Kidney (tissue), 14 donors: ENCODE data around the gene KRTAP4-11. TPM values are rescaled to one million over a fixed set of nuclear protein-coding genes. Genes with fewer than 3 reads are reported as not detected.
"Not testable (repeated sequence)": the region's sequence is repeated elsewhere in the genome, so short reads cannot be mapped to it uniquely, and the experiment has no call there.

Source experiments
- DNase-seq, 5 donors: peaks; one replicate each; pipeline ENCODE4 v3.0.0-alpha.2; 2013 to 2020
- FAIRE-seq: peaks from 2 replicates; lab custom pipeline; 2012; peaks lifted over from hg19 to GRCh38; lab: Jason Lieb, UNC
- H3K27ac ChIP-seq, 2 donors: one replicate each; pipeline ENCODE4 v1.7.0; 2013; ENCODE audit warnings: low read depth in 2 of 2, low read length in 2 of 2, inconsistent platforms in 1 of 2
- H3K27me3 ChIP-seq: one replicate; pipeline ENCODE4 v1.7.1; 2013; ENCODE audit warnings: low read length, inconsistent platforms; ENCODE audit not compliant: control insufficient read depth, insufficient read depth
- H3K36me3 ChIP-seq, 3 donors: one replicate each; pipeline versions ENCODE4 v1.7.0 to v1.7.1; 2013; ENCODE audit warnings: low read length in 3 of 3, control low read depth in 1 of 3, inconsistent platforms in 1 of 3; ENCODE audit not compliant: insufficient read depth in 3 of 3, control insufficient read depth in 2 of 3
- H3K4me1 ChIP-seq, 3 donors: one replicate each; pipeline versions ENCODE4 v1.7.0 to v1.7.1; 2013; ENCODE audit warnings: low read length in 3 of 3, inconsistent platforms in 1 of 3, low read depth in 1 of 3; ENCODE audit not compliant: control insufficient read depth in 2 of 3, insufficient read depth in 2 of 3
- H3K4me3 ChIP-seq, 3 donors: one replicate each; pipeline versions ENCODE4 v1.7.0 to v1.8.1; 2013; ENCODE audit warnings: low read length in 3 of 3, control low read depth in 1 of 3, inconsistent platforms in 1 of 3
- H3K9ac ChIP-seq, 3 donors: one replicate each; pipeline versions ENCODE4 v1.7.0 to v1.7.1; 2013; ENCODE audit warnings: low read length in 3 of 3, control low read depth in 1 of 3, inconsistent platforms in 1 of 3
- H3K9me3 ChIP-seq, 3 donors: one replicate each; pipeline versions ENCODE4 v1.7.0 to v1.7.1; 2013; ENCODE audit warnings: low read length in 3 of 3, control low read depth in 1 of 3, inconsistent platforms in 1 of 3; ENCODE audit not compliant: control insufficient read depth in 2 of 3, insufficient read depth in 1 of 3
- intact Hi-C: fragments of 100-400 bp; cut with DNase I; formaldehyde crosslinking; loops from one replicate; pipeline ENCODE4 v1.11.1; 2022
- polyA plus RNA-seq: library from polyadenylated mRNA; stranded (reverse); fragments of 350-450 nt; fragmentation: Illumina TruSeq; extraction: RNeasy Lipid Tissue Mini Kit (QIAGEN cat#74804); gene quantifications from one replicate; pipeline ENCODE4 v1.2.3, GENCODE V29; 2014; ENCODE audit warnings: low read depth, low replicate concordance; ENCODE audit not compliant: insufficient read depth
- total RNA-seq: library from RNA; stranded (reverse); fragmentation: NEBNext Ultra II Directional; extraction: Animal tissue kit (Norgen Biotek cat#: 25700); gene quantifications from one replicate; pipeline ENCODE4 v1.2.1, GENCODE V29; 2021
- TF ChIP-seq, protein P1 (sequence below): IDR thresholded peaks from 3 replicates; pipeline ENCODE4 v1.5.1; 2012; ENCODE audit warnings: mild to moderate bottlenecking, moderate library complexity, borderline replicate concordance; ENCODE audit not compliant: insufficient read depth; ENCODE audit errors: extremely low read depth
- donor health status: control.
- donor health status: control.
- donor health status: control.
- donor health status: control.
- donor health status: control.
- donor health status: DM: yes; HTN: yes; CAD: no.
- donor health status: Normal renal cell carcinoma (clear cell type).

The KRTAP4-11 gene
- total and polyA plus RNA-seq, 2 donors from 2014 or later, result not detected

- H3K27me3 ChIP-seq, H3K4me3 ChIP-seq, H3K4me1 ChIP-seq, H3K9me3 ChIP-seq, FAIRE-seq, H3K9ac ChIP-seq, DNase-seq, intact Hi-C loops, H3K36me3 ChIP-seq, H3K27ac ChIP-seq: not testable (repeated sequence)
These were observed 5.3 kb upstream of the KRTAP4-11 start for GRCh38 chr17:41123292-41123990.

DNA sequence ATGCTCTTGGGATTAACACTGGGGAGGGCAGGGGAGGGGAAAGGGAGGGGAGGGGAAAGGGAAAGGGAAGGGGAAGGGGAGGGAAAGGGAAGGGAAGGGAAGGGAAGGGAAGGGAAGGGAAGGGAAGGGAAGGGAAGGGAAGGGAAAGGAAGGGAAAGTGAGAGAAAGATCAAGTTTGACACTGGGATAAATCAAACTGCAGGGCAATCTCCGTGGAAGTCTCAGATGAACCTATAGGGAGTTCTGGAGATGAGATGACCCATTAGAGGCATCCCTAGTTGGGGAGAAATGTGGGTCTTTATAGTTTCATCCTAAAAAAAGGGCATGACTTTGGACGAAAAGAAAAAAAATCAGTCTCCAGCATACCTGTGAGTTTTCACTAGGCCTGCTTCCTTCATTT, 3.6 kb upstream of the KRTAP4-11 start:
- no peaks in the 10 kb centered on the region for H3K9me3 ChIP-seq
- H3K9ac ChIP-seq, result no peak overlapping the region
- H3K4me1 ChIP-seq, result no peaks in the 10 kb centered on the region
- H3K4me3 ChIP-seq, result no peak overlapping the region
- H3K27me3 ChIP-seq, result no peaks in the 10 kb centered on the region
- no peak for FAIRE-seq
- H3K36me3 ChIP-seq, result no peaks in the 10 kb centered on the region
- intact Hi-C loops, result no loop called here
- no peak overlapping the region for H3K27ac ChIP-seq
- TF ChIP-seq, protein P1, sequence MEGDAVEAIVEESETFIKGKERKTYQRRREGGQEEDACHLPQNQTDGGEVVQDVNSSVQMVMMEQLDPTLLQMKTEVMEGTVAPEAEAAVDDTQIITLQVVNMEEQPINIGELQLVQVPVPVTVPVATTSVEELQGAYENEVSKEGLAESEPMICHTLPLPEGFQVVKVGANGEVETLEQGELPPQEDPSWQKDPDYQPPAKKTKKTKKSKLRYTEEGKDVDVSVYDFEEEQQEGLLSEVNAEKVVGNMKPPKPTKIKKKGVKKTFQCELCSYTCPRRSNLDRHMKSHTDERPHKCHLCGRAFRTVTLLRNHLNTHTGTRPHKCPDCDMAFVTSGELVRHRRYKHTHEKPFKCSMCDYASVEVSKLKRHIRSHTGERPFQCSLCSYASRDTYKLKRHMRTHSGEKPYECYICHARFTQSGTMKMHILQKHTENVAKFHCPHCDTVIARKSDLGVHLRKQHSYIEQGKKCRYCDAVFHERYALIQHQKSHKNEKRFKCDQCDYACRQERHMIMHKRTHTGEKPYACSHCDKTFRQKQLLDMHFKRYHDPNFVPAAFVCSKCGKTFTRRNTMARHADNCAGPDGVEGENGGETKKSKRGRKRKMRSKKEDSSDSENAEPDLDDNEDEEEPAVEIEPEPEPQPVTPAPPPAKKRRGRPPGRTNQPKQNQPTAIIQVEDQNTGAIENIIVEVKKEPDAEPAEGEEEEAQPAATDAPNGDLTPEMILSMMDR, result no peak
- no peak for DNase-seq

DNA sequence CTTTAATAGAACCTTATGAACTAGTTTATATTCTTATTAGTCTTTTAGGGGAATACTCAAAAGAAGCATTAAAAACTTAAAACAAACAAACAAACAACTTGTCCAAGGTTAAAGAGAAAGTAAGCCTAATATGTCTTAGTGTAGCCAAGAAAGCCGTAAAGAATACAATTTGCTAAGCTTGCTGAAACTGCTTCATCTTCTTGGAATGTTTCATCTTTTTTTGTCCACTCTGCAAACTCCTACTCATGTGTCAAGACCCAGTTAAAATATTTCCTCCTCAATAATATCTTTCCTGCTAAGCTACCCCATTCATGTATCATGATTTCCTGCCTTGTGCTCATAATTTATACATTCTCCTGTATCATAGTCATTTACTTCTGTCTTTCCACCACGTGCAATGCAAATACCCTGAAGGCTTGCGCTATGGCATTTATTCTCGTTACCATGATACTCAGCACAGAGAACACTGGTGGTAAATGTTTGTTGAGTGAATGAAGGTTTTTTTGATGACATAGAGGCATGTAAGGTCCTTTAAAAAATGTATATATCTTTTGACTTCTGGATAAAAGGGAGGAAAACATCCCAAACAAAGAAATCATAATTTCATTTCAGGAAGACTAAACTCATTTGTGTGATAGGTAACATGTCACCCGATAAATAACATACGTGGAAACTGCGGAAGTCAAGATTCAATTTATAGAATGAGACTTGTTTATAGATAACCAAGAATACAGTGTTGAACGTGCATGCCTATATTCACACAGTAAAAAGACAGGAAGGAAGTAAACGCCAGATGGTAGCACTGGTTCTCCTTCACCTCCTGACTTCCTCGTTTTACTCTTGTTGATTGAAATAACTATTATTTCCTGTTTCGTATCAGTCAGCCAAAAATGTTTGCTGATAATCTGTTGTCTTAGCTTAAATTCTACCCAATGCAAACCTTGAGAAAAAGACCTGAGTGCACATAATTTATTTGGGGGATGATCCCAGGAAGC, 1.8 kb upstream of the KRTAP4-11 start:
- H3K4me1 ChIP-seq, H3K36me3 ChIP-seq, H3K9me3 ChIP-seq, H3K9ac ChIP-seq, H3K4me3 ChIP-seq, DNase-seq, H3K27me3 ChIP-seq, intact Hi-C loops, FAIRE-seq, H3K27ac ChIP-seq: not testable (repeated sequence)

DNA sequence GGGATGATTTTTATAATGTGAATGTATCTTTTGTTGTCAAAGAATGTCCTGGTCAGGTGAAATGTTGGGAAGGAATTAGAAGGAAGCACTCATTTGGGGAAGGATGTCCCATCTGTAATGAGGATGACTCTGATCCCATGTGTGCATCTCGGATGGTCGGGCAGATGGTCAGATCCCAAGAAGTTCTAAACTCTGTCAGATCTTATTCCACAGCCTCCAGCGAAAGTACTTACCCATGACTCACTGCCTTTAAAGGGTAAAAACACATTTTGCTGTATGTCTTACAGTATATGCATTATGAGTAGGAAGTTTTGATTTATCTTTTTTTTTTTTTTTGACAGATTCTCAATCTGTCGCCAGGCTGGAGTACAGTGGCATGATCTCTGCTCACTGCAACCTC, 548 bp upstream of the KRTAP4-11 start:
- FAIRE-seq, result no peak
- no peak overlapping the region for H3K27ac ChIP-seq

More for the DNA sequence above, 548 bp upstream of the KRTAP4-11 start:
- DNase-seq, result no peak
- intact Hi-C loops, result no loop called here
- Histone ChIP-seq H3K9ac (no peak overlapping the region), H3K9me3 (no peaks in the 10 kb centered on the region), H3K27me3 (no peaks in the 10 kb centered on the region), H3K4me1 (no peaks in the 10 kb centered on the region), H3K36me3 (no peaks in the 10 kb centered on the region), H3K4me3 (no peak overlapping the region)
- TF ChIP-seq, protein P1, result no peak
